Stimulated activated CD4-positive, alpha-beta T cell treated with anti-CD3 and anti-CD28 coated beads, Interleukin-1b, Interleukin-23, amount 100 ng/mL, for 4 hours (primary cell): Measurements from ENCODE around the gene GRIK5.
"Not testable (repeated sequence)": the region's sequence is repeated elsewhere in the genome, so short reads cannot be mapped to it uniquely, and the experiment has no call there.

Experiments
- DNase-seq, 2 donors: peaks; one replicate each; pipeline ENCODE4 v3.0.0-alpha.2; 2020; ENCODE audit warnings: low read depth in 2 of 2

Gene GRIK5

GRCh38 chr19:42069619-42070351, at the start of gene GRIK5:
TSS of gene GRIK5 (minus strand) at chr19:42070206. CDS start at chr19:42065770, 4,436 bp downstream.
- DNase-seq: no peak

- DNase-seq: no peak
These were observed 47.1 kb upstream of the GRIK5 start for GRCh38 chr19:42117076-42117475.

- no peak for DNase-seq
These were observed 46.5 kb upstream of the GRIK5 start for GRCh38 chr19:42116308-42117075.

GRCh38 chr19:42115705-42116104, 45.7 kb upstream of the GRIK5 start:
- no peak for DNase-seq

GRCh38 chr19:42115219-42115618, 45.2 kb upstream of the GRIK5 start:
- DNase-seq: no peak

- no peak for DNase-seq
These were observed 44.4 kb upstream of the GRIK5 start for GRCh38 chr19:42114412-42114811.

GRCh38 chr19:42113641-42114348, 43.8 kb upstream of the GRIK5 start:
- DNase-seq: no peak

GRCh38 chr19:42111811-42112210, 41.8 kb upstream of the GRIK5 start:
- no peak for DNase-seq

- DNase-seq: no peak
These were observed 41.4 kb upstream of the GRIK5 start for GRCh38 chr19:42111384-42111783.

GRCh38 chr19:42110658-42111057, 40.7 kb upstream of the GRIK5 start:
- no peak for DNase-seq

GRCh38 chr19:42109896-42110295, 39.9 kb upstream of the GRIK5 start:
- DNase-seq: no peak

- DNase-seq: peak; percentile 79 to 91
These were observed 38.8 kb upstream of the GRIK5 start for GRCh38 chr19:42108527-42109389.

- no peak for DNase-seq
These were observed 35.4 kb upstream of the GRIK5 start for GRCh38 chr19:42105368-42105767.

GRCh38 chr19:42102877-42103276, 32.9 kb upstream of the GRIK5 start:
- DNase-seq: no peak

GRCh38 chr19:42100241-42100640, 30.2 kb upstream of the GRIK5 start:
- not testable (repeated sequence) for DNase-seq

GRCh38 chr19:42099336-42099925, 29.4 kb upstream of the GRIK5 start:
- no peak for DNase-seq

GRCh38 chr19:42098781-42099180, 28.8 kb upstream of the GRIK5 start:
- no peak for DNase-seq

GRCh38 chr19:42097461-42097860, 27.5 kb upstream of the GRIK5 start:
- no peak for DNase-seq

GRCh38 chr19:42096255-42096837, 26.3 kb upstream of the GRIK5 start:
- no peak for DNase-seq

GRCh38 chr19:42095814-42096230, 25.8 kb upstream of the GRIK5 start:
- DNase-seq: no peak
